Measurements from ENCODE around the gene PALM. TPM values are rescaled to one million over a fixed set of nuclear protein-coding genes. Genes with fewer than 3 reads are reported as not detected.
A peak's percentile ranks its signal among the peaks of the same experiment; 100 is the strongest.

Gene PALM
- total RNA-seq, 1 experiment from 2014 or later = 10.8 TPM

DNA sequence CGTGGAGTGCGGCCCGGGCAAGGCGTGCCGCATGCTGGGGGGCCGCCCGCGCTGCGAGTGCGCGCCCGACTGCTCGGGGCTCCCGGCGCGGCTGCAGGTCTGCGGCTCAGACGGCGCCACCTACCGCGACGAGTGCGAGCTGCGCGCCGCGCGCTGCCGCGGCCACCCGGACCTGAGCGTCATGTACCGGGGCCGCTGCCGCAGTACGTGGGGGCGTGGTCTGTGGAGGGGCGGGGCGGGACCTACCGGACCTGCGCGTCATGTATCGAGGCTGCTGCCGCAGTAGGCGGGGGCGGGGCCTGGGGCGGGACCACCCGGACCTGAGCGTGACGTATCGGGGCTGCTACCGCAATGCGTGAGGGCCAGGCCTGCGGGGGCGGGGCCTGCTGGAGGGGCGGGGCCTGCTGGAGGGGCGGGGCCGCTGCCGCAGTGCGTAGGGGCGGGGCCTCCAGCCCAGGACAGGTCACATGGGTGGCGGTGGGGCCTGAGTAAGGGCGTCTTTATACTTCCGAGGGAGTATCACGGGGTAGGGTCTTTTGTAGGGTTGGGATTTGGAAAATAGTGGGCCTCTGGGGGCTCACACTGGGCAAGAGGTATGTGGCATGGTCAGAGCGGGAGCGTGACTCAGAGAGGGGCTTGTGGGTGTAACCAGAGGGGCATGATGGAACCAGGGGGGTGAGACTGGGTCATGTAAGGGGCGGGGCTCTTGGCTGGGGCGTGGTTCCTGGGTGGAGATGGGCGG is 28.3 kb upstream of the PALM start:
- ATAC-seq (peak; percentile 64), DNase-seq (peak; percentile 94)
- Histone ChIP-seq H3K9me3 (ENCODE audit: low read length) (no peaks in the 10 kb centered on the region), H4K20me1 (ENCODE audit: low read length) (no peaks in the 10 kb centered on the region), H3K4me3 (ENCODE audit: low read length) (peak overlapping the region; percentile 70), H3K27ac (ENCODE audit: low read length) (peak overlapping the region; percentile 67), H3K4me2 (ENCODE audit: low read length) (peak overlapping the region; percentile 80), H3F3A (ENCODE audit: low read length, unreplicated experiment) (no peaks in the 10 kb centered on the region), H3K9me2 (replicated peaks; ENCODE audit: low read length) (no peaks in the 10 kb centered on the region), H3K79me2 (ENCODE audit: low read length) (peaks cover 26% of the 10 kb centered on the region), H3K36me3 (ENCODE audit: low read depth, low read length) (no peaks in the 10 kb centered on the region), H3K9ac (ENCODE audit: low read length) (peak overlapping the region; percentile 84), H2AFZ (ENCODE audit: low read length) (peak overlapping the region; percentile 74), H3K4me1 (ENCODE audit: insufficient read depth, low read length) (peaks cover 21% of the 10 kb centered on the region), H3K27me3 (ENCODE audit: low read length) (no peaks in the 10 kb centered on the region)
- CTCF ChIA-PET = no interaction called here
- TF ChIP-seq EZH2phosphoT487 (IDR thresholded peaks at IDR 0.05; ENCODE audit: borderline replicate concordance, low read length) (peak; percentile 56; the same call in 1 of the 2 replicates), EZH2 (IDR thresholded peaks at IDR 0.05; ENCODE audit: low read length, unreplicated experiment) (no peak)
- TF ChIP-seq, protein P1, sequence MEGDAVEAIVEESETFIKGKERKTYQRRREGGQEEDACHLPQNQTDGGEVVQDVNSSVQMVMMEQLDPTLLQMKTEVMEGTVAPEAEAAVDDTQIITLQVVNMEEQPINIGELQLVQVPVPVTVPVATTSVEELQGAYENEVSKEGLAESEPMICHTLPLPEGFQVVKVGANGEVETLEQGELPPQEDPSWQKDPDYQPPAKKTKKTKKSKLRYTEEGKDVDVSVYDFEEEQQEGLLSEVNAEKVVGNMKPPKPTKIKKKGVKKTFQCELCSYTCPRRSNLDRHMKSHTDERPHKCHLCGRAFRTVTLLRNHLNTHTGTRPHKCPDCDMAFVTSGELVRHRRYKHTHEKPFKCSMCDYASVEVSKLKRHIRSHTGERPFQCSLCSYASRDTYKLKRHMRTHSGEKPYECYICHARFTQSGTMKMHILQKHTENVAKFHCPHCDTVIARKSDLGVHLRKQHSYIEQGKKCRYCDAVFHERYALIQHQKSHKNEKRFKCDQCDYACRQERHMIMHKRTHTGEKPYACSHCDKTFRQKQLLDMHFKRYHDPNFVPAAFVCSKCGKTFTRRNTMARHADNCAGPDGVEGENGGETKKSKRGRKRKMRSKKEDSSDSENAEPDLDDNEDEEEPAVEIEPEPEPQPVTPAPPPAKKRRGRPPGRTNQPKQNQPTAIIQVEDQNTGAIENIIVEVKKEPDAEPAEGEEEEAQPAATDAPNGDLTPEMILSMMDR (conservative IDR thresholded peaks at IDR 0.05; ENCODE audit: low read depth, low read length) = peak; percentile 30; the same call in 1 of the 2 replicates
- POLR2A ChIA-PET (ENCODE audit: unreplicated experiment) = interaction anchor here (0.5 to 1.0 kb wide), 4 partner anchors 20 to 109 kb away, joined by 3 to 8 read pairs (median 4); partner anchors contain the start of gene MISP
- intact Hi-C loops (cut with micrococcal nuclease) = no loop called here
- no TSS peak for BruUV-seq (replicated peaks)

GRCh38 chr19:681029-682019 is 27.4 kb upstream of the PALM start:
- H3K79me2 ChIP-seq (ENCODE audit: low read length) = peaks cover 26% of the 10 kb centered on the region
- H2AFZ ChIP-seq (ENCODE audit: low read length) = no peak overlapping the region
- ATAC-seq (peak; percentile 33), DNase-seq (peak; percentile 86)
- peaks cover 18% of the 10 kb centered on the region for H3K4me1 ChIP-seq (ENCODE audit: insufficient read depth, low read length)
- POLR2A ChIA-PET (ENCODE audit: unreplicated experiment) = interaction anchor here (0.6 kb wide), 2 partner anchors 19 to 110 kb away, joined by 4 to 8 read pairs; no protein-coding TSS in a partner anchor
- H3F3A ChIP-seq (ENCODE audit: low read length, unreplicated experiment) = no peaks in the 10 kb centered on the region
- peak overlapping the region; percentile 67; the same call in 1 of the 2 replicates for H3K27ac ChIP-seq (ENCODE audit: low read length)
- TF ChIP-seq EZH2phosphoT487 (IDR thresholded peaks at IDR 0.05; ENCODE audit: borderline replicate concordance, low read length) = no peak
- CTCF ChIA-PET = no interaction called here
- H3K27me3 ChIP-seq (ENCODE audit: low read length) = no peaks in the 10 kb centered on the region
- BruUV-seq (replicated peaks) = no TSS peak
- H3K4me3 ChIP-seq (ENCODE audit: low read length) = peak overlapping the region; percentile 54; the same call in 1 of the 2 replicates
- no peaks in the 10 kb centered on the region for H4K20me1 ChIP-seq (ENCODE audit: low read length)
- H3K4me2 ChIP-seq (ENCODE audit: low read length) = 0 out of 2 replicates have a peak overlapping the region, but pooled peaks have one; percentile 80
- no peaks in the 10 kb centered on the region for H3K9me2 ChIP-seq (replicated peaks; ENCODE audit: low read length)
- no peak overlapping the region; the same call in 1 of the 2 replicates for H3K9ac ChIP-seq (ENCODE audit: low read length)
- no peaks in the 10 kb centered on the region for H3K36me3 ChIP-seq (ENCODE audit: low read depth, low read length)
- intact Hi-C loops (cut with micrococcal nuclease) = no loop called here
- no peaks in the 10 kb centered on the region for H3K9me3 ChIP-seq (ENCODE audit: low read length)

GRCh38 chr19:682678-683320 is 25.9 kb upstream of the PALM start:
- ATAC-seq = no peak
- Histone ChIP-seq H3K27me3 (ENCODE audit: low read length) (no peaks in the 10 kb centered on the region), H3K4me1 (ENCODE audit: insufficient read depth, low read length) (peaks cover 15% of the 10 kb centered on the region), H2AFZ (ENCODE audit: low read length) (no peak overlapping the region), H3K4me2 (ENCODE audit: low read length) (no peak overlapping the region), H3K9me3 (ENCODE audit: low read length) (no peaks in the 10 kb centered on the region), H3K9ac (ENCODE audit: low read length) (no peak overlapping the region), H3K79me2 (ENCODE audit: low read length) (peaks cover 19% of the 10 kb centered on the region), H3K36me3 (ENCODE audit: low read depth, low read length) (no peaks in the 10 kb centered on the region), H3K4me3 (ENCODE audit: low read length) (no peak overlapping the region), H4K20me1 (ENCODE audit: low read length) (no peaks in the 10 kb centered on the region), H3K27ac (ENCODE audit: low read length) (no peak overlapping the region), H3K9me2 (replicated peaks; ENCODE audit: low read length) (no peaks in the 10 kb centered on the region), H3F3A (ENCODE audit: low read length, unreplicated experiment) (no peaks in the 10 kb centered on the region)
- CTCF ChIA-PET = no interaction called here
- BruUV-seq (replicated peaks) = no TSS peak
- intact Hi-C loops (cut with micrococcal nuclease) = no loop called here
- TF ChIP-seq, protein P1 (conservative IDR thresholded peaks at IDR 0.05; ENCODE audit: low read depth, low read length) = no peak
- TF ChIP-seq EZH2 (IDR thresholded peaks at IDR 0.05; ENCODE audit: low read length, unreplicated experiment) (no peak), EZH2phosphoT487 (IDR thresholded peaks at IDR 0.05; ENCODE audit: borderline replicate concordance, low read length) (no peak)
- DNase-seq = no peak
- POLR2A ChIA-PET (ENCODE audit: unreplicated experiment) = no interaction called here

Data from PC-3 (cell line).